Heart right ventricle (tissue), 16 donors: Measurements from ENCODE around the gene APOA5. TPM values are rescaled to one million over a fixed set of nuclear protein-coding genes. Genes with fewer than 3 reads are reported as not detected.

Source experiments
- ATAC-seq, 8 donors: fragments of 200-7000 bp; cut with Tn5 transposase; one replicate each; pipeline ENCODE4 v1.9.1; 2020; ENCODE audit warnings: mild to moderate bottlenecking in 8 of 8, moderate library complexity in 8 of 8, moderate number of reproducible peaks in 1 of 8
- DNase-seq, 2 donors: peaks; one replicate each; pipeline ENCODE4 v3.0.0-alpha.2; 2020
- H3K27ac ChIP-seq, 10 donors: fragments of 200-600 bp; sonication (generic) in 2 of 10; one replicate each; pipeline versions ENCODE4 v1.5.0 to v1.8.0; 2020 to 2022; ENCODE audit warnings: mild to moderate bottlenecking in 3 of 10
- H3K27me3 ChIP-seq, 7 donors: fragments of 200-600 bp; one replicate each; pipeline ENCODE4 v1.8.0; 2021 to 2022; ENCODE audit warnings: mild to moderate bottlenecking in 2 of 7
- H3K36me3 ChIP-seq, 9 donors: fragments of 200-600 bp; sonication (generic) in 1 of 9; one replicate each; pipeline versions ENCODE4 v1.5.0 to v1.8.0; 2020 to 2022; ENCODE audit warnings: mild to moderate bottlenecking in 2 of 9
- H3K4me1 ChIP-seq, 9 donors: fragments of 200-600 bp; sonication (generic) in 1 of 9; one replicate each; pipeline versions ENCODE4 v1.5.0 to v1.8.0; 2020 to 2022; ENCODE audit warnings: mild to moderate bottlenecking in 4 of 9
- H3K4me3 ChIP-seq, 10 donors: fragments of 200-600 bp; sonication (generic) in 2 of 10; one replicate each; pipeline versions ENCODE4 v1.5.0 to v1.8.0; 2020 to 2022; ENCODE audit warnings: mild to moderate bottlenecking in 7 of 10, moderate library complexity in 2 of 10
- H3K9me3 ChIP-seq, 11 donors: fragments of 200-600 bp in 10 of 11; sonication (generic) in 2 of 11; one replicate each; pipeline versions ENCODE4 v1.5.0 to v1.8.0; 2013 to 2022; ENCODE audit warnings: mild to moderate bottlenecking in 2 of 11, control low read depth in 1 of 11, moderate library complexity in 1 of 11
- CTCF ChIP-seq, 9 donors: fragments of 200-600 bp; sonication (generic) in 2 of 9; IDR thresholded peaks; one replicate each; pipeline versions ENCODE4 v1.5.0 to v1.8.0; 2021 to 2022; ENCODE audit warnings: antibody characterized with exemption in 9 of 9, mild to moderate bottlenecking in 5 of 9, moderate library complexity in 1 of 9
- WGBS, 2 donors: extraction: QIAGEN DNeasy Blood & Tissue Kit; methylation state at CpG; one replicate each; pipeline ENCODE4 v1.1.7; 2013; ENCODE audit warnings: inconsistent platforms in 1 of 2; 5-methylcytosine and 5-hydroxymethylcytosine counted together
- intact Hi-C, 10 donors: fragments of 100-400 bp; cut with DNase I; formaldehyde crosslinking; loops; one replicate each; pipeline versions ENCODE4 v1.11.1 to v1.14.2; 2022
- polyA plus RNA-seq, 2 donors: library from polyadenylated mRNA; stranded (reverse); fragments of 200-250 nt; gene quantifications; one replicate each; pipeline ENCODE4 v1.2.3, GENCODE V29; 2013
- total RNA-seq, 10 donors: library from RNA; stranded (reverse); fragmentation: NEBNext Ultra II Directional in 3 of 10; extraction: Animal tissue kit (Norgen Biotek cat#: 25700) in 3 of 10; gene quantifications; one replicate each; pipeline versions ENCODE4 v1.2.1 to v1.2.4, GENCODE V29; 2021 to 2023
- donor health status: Arrhythmogenic right ventricular cardiomyopathy.
- donor health status: ischemic (EF 13 %, LVEDD 7.1; RV severe dilation, severe dysfunction).
- donor health status: healthy with polysubstance abuse.
- donor health status: DM: no; HTN: yes; CAD: no.
- donor health status: DM: no; HTN: no; CAD: no.
- donor health status: ischemic (EF 25% LVEDD 6.9; RV normal size, moderate dysfunction).
- donor health status: ischemic (EF 25% LVEDD 5.7; RV mildly dilated, moderate dysfunction).
- donor health status: healthy.
- donor health status: DM: yes; HTN: yes; CAD: no.
- donor health status: Ischemic cardiomyopathy.
- donor health status: ischemic (EF 35%, LVEDD 5.7; RV mildly dilated, moderate dysfunction).
- donor health status: nonischemic (EF 11% LVEDD 7.7; RV severe dilation, severe dysfunction).
- donor health status: DM: yes; HTN: yes; CAD: no.
- donor health status: PGD.
- donor health status: ischemic (EF 29% LVEDD 5.4; RV normal size, mild dysfunction).
- donor health status: nonischemic (EF 23%, LVEDD 6.1; RV moderate dilation, normal function).

The APOA5 gene
- total and polyA plus RNA-seq, 12 donors = not detected

GRCh38 chr11:116821050-116821918 is 29.6 kb upstream of the APOA5 start:
- no peak for ATAC-seq

GRCh38 chr11:116819049-116819448 is 27.4 kb upstream of the APOA5 start:
- 89 to 90% methylated on average over 9 of the region's 9 CpGs for WGBS, 2 donors
- H3K4me3 ChIP-seq = no peak overlapping the region
- DNase-seq (no peak), ATAC-seq (no peak)
- no peaks in the 10 kb centered on the region for H3K9me3 ChIP-seq
- H3K27ac ChIP-seq = no peak overlapping the region
- H3K36me3 ChIP-seq = no peaks in the 10 kb centered on the region
- TF ChIP-seq CTCF (IDR thresholded peaks at IDR 0.05) = no peak
- H3K27me3 ChIP-seq = no peaks in the 10 kb centered on the region
- intact Hi-C loops = no loop called here
- H3K4me1 ChIP-seq = peaks cover 0 to 7% (median 0%) of the 10 kb centered on the region in 9 donors

More at GRCh38 chr11:116821050-116821918, 29.6 kb upstream of the APOA5 start:
- 92 to 95% methylated on average over 51 of the region's 51 CpGs for WGBS, 2 donors
- Histone ChIP-seq H3K4me1 (no peaks in the 10 kb centered on the region), H3K4me3 (no peak overlapping the region), H3K27ac (no peak overlapping the region), H3K27me3 (no peaks in the 10 kb centered on the region), H3K9me3 (no peaks in the 10 kb centered on the region), H3K36me3 (no peaks in the 10 kb centered on the region)
- intact Hi-C loops = no loop called here
- TF ChIP-seq CTCF (IDR thresholded peaks at IDR 0.05) = no peak
- DNase-seq = no peak

- H3K9me3 ChIP-seq = peaks cover 0 to 4% (median 0%) of the 10 kb centered on the region in 11 donors
- no peaks in the 10 kb centered on the region for H3K27me3 ChIP-seq
- no peaks in the 10 kb centered on the region for H3K36me3 ChIP-seq
- H3K4me1 ChIP-seq = peaks cover 0 to 13% (median 0%) of the 10 kb centered on the region in 9 donors
- ATAC-seq = peak in 2 of 8 donors; percentile 35 to 69
- WGBS, 2 donors = 61 to 77% methylated on average over 6 of the region's 6 CpGs
- intact Hi-C loops = no loop called here
- no peak for TF ChIP-seq CTCF (IDR thresholded peaks at IDR 0.05)
- no peak for DNase-seq
- peak overlapping the region in 2 of 10 donors; percentile 14 to 53 for H3K27ac ChIP-seq
- no peak overlapping the region for H3K4me3 ChIP-seq
Measured at GRCh38 chr11:116814502-116814901, 22.8 kb upstream of the APOA5 start.

- no peak for TF ChIP-seq CTCF (IDR thresholded peaks at IDR 0.05)
Measured at GRCh38 chr11:116813781-116814471, 22.2 kb upstream of the APOA5 start.

More at GRCh38 chr11:116813781-116814471, 22.2 kb upstream of the APOA5 start:
- H3K27me3 ChIP-seq = no peaks in the 10 kb centered on the region
- no peaks in the 10 kb centered on the region for H3K36me3 ChIP-seq
- DNase-seq (no peak), ATAC-seq (peak in 6 of 8 donors; percentile 11 to 83 (median 48))
- no peak overlapping the region for H3K4me3 ChIP-seq
- intact Hi-C loops = no loop called here
- H3K9me3 ChIP-seq = peaks cover 0 to 4% (median 0%) of the 10 kb centered on the region in 11 donors
- peak overlapping the region in 2 of 10 donors; percentile 14 to 53 for H3K27ac ChIP-seq
- 35 to 44% methylated on average over 5 of the region's 5 CpGs for WGBS, 2 donors
- peaks cover 0 to 13% (median 0%) of the 10 kb centered on the region in 9 donors for H3K4me1 ChIP-seq
